GM06990 (cell line): ENCODE data around the gene DLG2.
"Not testable (repeated sequence)": the region's sequence is repeated elsewhere in the genome, so short reads cannot be mapped to it uniquely, and the experiment has no call there.

Source experiments
- DNase-seq: peaks from one replicate; pipeline ENCODE4 v3.0.0-alpha.2; 2011; ENCODE audit not compliant: insufficient read length; ENCODE audit errors: extremely low read depth
- H3K27me3 ChIP-seq: replicated peaks from 2 replicates; pipeline ENCODE4 v1.6.0; 2011; ENCODE audit warnings: low read length; ENCODE audit not compliant: control insufficient read depth, insufficient read depth
- H3K36me3 ChIP-seq: 2 replicates; pipeline ENCODE4 v1.5.1; 2011; ENCODE audit warnings: low read length; ENCODE audit not compliant: control insufficient read depth, insufficient read depth
- H3K4me3 ChIP-seq: replicated peaks from 2 replicates; pipeline ENCODE4 v1.5.1; 2011; ENCODE audit warnings: low read depth, mild to moderate bottlenecking, control low read depth, low read length
- CTCF ChIP-seq: IDR thresholded peaks from 2 replicates; pipeline ENCODE4 v1.5.1; 2011; ENCODE audit warnings: low read length, control low read depth, mild to moderate bottlenecking, inconsistent platforms; ENCODE audit not compliant: insufficient read depth, poor library complexity, severe bottlenecking

The DLG2 gene

GRCh38 chr11:85247797-85248196 lies 379.3 kb downstream of the DLG2 start:
- Histone ChIP-seq H3K27me3 (no peaks in the 10 kb centered on the region), H3K4me3 (no peak overlapping the region), H3K36me3 (no peaks in the 10 kb centered on the region)
- no peak for DNase-seq
- no peak for TF ChIP-seq CTCF

GRCh38 chr11:85238906-85239305 lies 388.2 kb downstream of the DLG2 start:
- no peak for DNase-seq
- Histone ChIP-seq H3K27me3 (no peaks in the 10 kb centered on the region), H3K4me3 (no peak overlapping the region), H3K36me3 (no peaks in the 10 kb centered on the region)
- no peak for TF ChIP-seq CTCF

- not testable (repeated sequence) for H3K36me3 ChIP-seq, H3K27me3 ChIP-seq, H3K4me3 ChIP-seq, DNase-seq
Observed at GRCh38 chr11:85238038-85238437, 389.1 kb downstream of the DLG2 start.

- no peak for DNase-seq
- no peaks in the 10 kb centered on the region for H3K27me3 ChIP-seq
Observed at GRCh38 chr11:85236211-85236610, 390.9 kb downstream of the DLG2 start.

GRCh38 chr11:85232559-85232958 lies 394.6 kb downstream of the DLG2 start:
- TF ChIP-seq CTCF: no peak
- no peaks in the 10 kb centered on the region for H3K27me3 ChIP-seq
- no peak for DNase-seq
- H3K36me3 ChIP-seq: no peaks in the 10 kb centered on the region
- no peak overlapping the region for H3K4me3 ChIP-seq

More at GRCh38 chr11:85236211-85236610, 390.9 kb downstream of the DLG2 start:
- no peak for TF ChIP-seq CTCF
- Histone ChIP-seq H3K36me3 (no peaks in the 10 kb centered on the region), H3K4me3 (no peak overlapping the region)

- no peak for DNase-seq
Observed at GRCh38 chr11:85231588-85231987, 395.6 kb downstream of the DLG2 start.

GRCh38 chr11:85229723-85230122 lies 397.4 kb downstream of the DLG2 start:
- H3K36me3 ChIP-seq, H3K27me3 ChIP-seq, H3K4me3 ChIP-seq, DNase-seq: not testable (repeated sequence)

More at GRCh38 chr11:85231588-85231987, 395.6 kb downstream of the DLG2 start:
- no peak overlapping the region for H3K4me3 ChIP-seq
- TF ChIP-seq CTCF: no peak
- no peaks in the 10 kb centered on the region for H3K27me3 ChIP-seq
- no peaks in the 10 kb centered on the region for H3K36me3 ChIP-seq
